Ovary (tissue), 9 donors: ENCODE measurements around the gene ETV6. TPM values are rescaled to one million over a fixed set of nuclear protein-coding genes. Genes with fewer than 3 reads are reported as not detected.

Experiments used
- DNase-seq, 5 donors: peaks; one replicate each; pipeline ENCODE4 v3.0.0-alpha.2; 2019 to 2020
- H3K27ac ChIP-seq, 2 donors: fragments of 200-600 bp; one replicate each; pipeline versions ENCODE4 v1.5.1 to v1.8.0; 2019 to 2022
- H3K27me3 ChIP-seq: fragments of 200-600 bp; one replicate; pipeline ENCODE4 v1.8.0; 2022
- H3K36me3 ChIP-seq: fragments of 200-600 bp; sonication (generic); one replicate; pipeline ENCODE4 v1.5.1; 2019
- H3K4me1 ChIP-seq: one replicate; pipeline ENCODE4 v1.8.1; 2013; ENCODE audit warnings: mild to moderate bottlenecking, moderate library complexity; ENCODE audit not compliant: insufficient read depth
- H3K4me3 ChIP-seq: fragments of 200-600 bp; sonication (generic); one replicate; pipeline ENCODE4 v1.5.1; 2017
- H3K9me3 ChIP-seq, 2 donors: fragments of 200-600 bp in 1 of 2; sonication (generic) in 1 of 2; one replicate each; pipeline versions ENCODE4 v1.5.1 to v1.8.1; 2013 to 2019; ENCODE audit warnings: mild to moderate bottlenecking in 1 of 2, moderate library complexity in 1 of 2
- EP300 ChIP-seq: sonication (generic); formaldehyde crosslinking; IDR thresholded peaks from one replicate; pipeline ENCODE4 v1.6.1; 2017; ENCODE audit warnings: antibody characterized with exemption
- POLR2A ChIP-seq: fragments of 450-650 bp; IDR thresholded peaks from one replicate; pipeline ENCODE4 v1.6.1; 2017; ENCODE audit warnings: antibody characterized with exemption, mild to moderate bottlenecking, moderate library complexity
- WGBS, 3 donors: extraction: QIAGEN DNeasy Blood & Tissue Kit in 1 of 3; methylation state at CpG; one replicate each; pipeline versions ENCODE4 v1.1.5 to v1.1.7; 2013 to 2017; 5-methylcytosine and 5-hydroxymethylcytosine counted together
- intact Hi-C, 4 donors: fragments of 100-400 bp; cut with DNase I; formaldehyde crosslinking; loops; one replicate each; pipeline versions ENCODE4 v1.11.0 to v1.15.1; 2022 to 2023
- polyA plus RNA-seq, 2 donors: library from polyadenylated mRNA; stranded (reverse); fragments of 200-250 nt in 1 of 2; fragments of 350-450 nt in 1 of 2; fragmentation: Illumina TruSeq in 1 of 2; extraction: RNeasy Lipid Tissue Mini Kit (QIAGEN cat#74804) in 1 of 2; gene quantifications; one replicate each; pipeline ENCODE4 v1.2.3, GENCODE V29; 2013 to 2014
- total RNA-seq, 7 donors: library from RNA; depleted of rRNA in 2 of 7; stranded (reverse); fragments of >200 nt in 2 of 7; fragmentation: NEBNext Ultra II Directional in 3 of 7; extraction: Animal tissue kit (Norgen Biotek cat#: 25700) in 3 of 7; gene quantifications; one replicate each; pipeline versions ENCODE4 v1.1.0 to v1.2.4, GENCODE V29; 2016 to 2023
- TF ChIP-seq, protein P1 (sequence below), 3 donors: fragments of 450-650 bp in 2 of 3; fragments of 200-600 bp in 1 of 3; IDR thresholded peaks; one replicate each; pipeline versions ENCODE4 v1.5.1 to v1.8.0; 2016 to 2022; ENCODE audit warnings: antibody characterized with exemption in 3 of 3, mild to moderate bottlenecking in 1 of 3
- donor health status: DM: no; HTN: no; CAD: no; lungs with moderate emphysema.
- donor health status: DM: no; HTN: no; CAD: no.
- donor health status: Bipolar disorder and iron deficiency.
- donor health status: DM: yes; HTN: yes; CAD: no.
- donor health status: DM: no; HTN: no; CAD: no.
- donor health status: DM: yes; HTN: yes; CAD: no.

ETV6 gene
- total and polyA plus RNA-seq, 9 donors = 4.4 to 34.6 (median 18.3) TPM

DNA sequence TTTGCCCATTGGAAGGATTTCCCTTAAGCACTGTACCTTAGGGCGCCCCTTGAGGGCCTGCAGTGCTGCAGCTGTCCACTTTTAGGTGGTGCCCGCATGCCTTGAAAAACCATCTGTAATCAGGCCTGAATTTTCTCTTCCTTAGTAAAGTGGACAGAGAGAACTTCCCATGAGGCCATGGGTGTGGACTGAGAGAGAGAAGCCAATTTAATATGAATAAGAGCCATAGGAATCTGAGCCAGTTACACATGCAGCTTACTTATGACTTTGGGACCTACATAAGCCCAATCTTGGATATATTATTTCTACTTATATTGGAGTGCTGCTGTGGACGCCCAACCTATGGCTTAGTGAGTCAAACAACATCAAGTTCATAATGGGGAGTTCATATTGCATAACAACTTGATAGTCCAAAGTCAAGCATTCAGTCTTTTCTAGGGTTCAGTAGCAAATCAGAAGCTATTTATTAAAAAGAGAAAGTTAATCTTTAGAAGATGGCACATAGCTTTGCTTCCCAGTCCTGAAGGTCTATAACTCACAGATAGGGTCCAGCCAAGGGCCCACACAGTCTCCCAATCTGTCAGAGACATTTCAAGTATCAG lies 11.1 kb upstream of the ETV6 start:
- 93 to 96% (median 95%) methylated on average over 3 of the region's 3 CpGs for WGBS, 3 donors
- intact Hi-C loops = no loop called here
- H3K27me3 ChIP-seq = no peaks in the 10 kb centered on the region
- H3K4me1 ChIP-seq = no peaks in the 10 kb centered on the region
- H3K36me3 ChIP-seq = no peaks in the 10 kb centered on the region
- no peak overlapping the region for H3K27ac ChIP-seq
- TF ChIP-seq, protein P1, sequence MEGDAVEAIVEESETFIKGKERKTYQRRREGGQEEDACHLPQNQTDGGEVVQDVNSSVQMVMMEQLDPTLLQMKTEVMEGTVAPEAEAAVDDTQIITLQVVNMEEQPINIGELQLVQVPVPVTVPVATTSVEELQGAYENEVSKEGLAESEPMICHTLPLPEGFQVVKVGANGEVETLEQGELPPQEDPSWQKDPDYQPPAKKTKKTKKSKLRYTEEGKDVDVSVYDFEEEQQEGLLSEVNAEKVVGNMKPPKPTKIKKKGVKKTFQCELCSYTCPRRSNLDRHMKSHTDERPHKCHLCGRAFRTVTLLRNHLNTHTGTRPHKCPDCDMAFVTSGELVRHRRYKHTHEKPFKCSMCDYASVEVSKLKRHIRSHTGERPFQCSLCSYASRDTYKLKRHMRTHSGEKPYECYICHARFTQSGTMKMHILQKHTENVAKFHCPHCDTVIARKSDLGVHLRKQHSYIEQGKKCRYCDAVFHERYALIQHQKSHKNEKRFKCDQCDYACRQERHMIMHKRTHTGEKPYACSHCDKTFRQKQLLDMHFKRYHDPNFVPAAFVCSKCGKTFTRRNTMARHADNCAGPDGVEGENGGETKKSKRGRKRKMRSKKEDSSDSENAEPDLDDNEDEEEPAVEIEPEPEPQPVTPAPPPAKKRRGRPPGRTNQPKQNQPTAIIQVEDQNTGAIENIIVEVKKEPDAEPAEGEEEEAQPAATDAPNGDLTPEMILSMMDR (IDR thresholded peaks at IDR 0.05) = no peak
- TF ChIP-seq POLR2A (no peak), EP300 (no peak)
- no peak for DNase-seq
- no peaks in the 10 kb centered on the region for H3K9me3 ChIP-seq
- H3K4me3 ChIP-seq = no peak overlapping the region

DNA sequence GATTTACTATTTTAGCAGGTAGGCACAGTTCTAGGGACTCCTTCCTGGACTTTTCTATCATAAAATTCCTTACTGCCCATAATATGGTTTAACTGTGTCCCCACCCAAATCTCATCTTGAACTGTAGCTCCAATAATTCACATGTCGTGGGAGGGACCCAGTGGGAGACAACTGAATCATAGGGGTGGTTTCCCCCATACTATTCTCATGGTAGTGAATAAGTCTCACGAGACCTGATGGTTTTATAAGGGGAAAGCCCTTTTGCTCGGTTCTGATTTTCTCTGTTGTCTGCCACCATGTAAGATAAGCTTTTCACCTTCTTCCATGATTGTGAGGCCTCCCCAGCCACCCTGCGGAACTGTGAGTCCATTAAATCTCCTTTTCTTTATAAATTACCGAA lies 10.0 kb upstream of the ETV6 start:
- Histone ChIP-seq H3K36me3 (no peaks in the 10 kb centered on the region), H3K27me3 (no peaks in the 10 kb centered on the region), H3K27ac (no peak overlapping the region), H3K4me3 (no peak overlapping the region), H3K4me1 (no peaks in the 10 kb centered on the region), H3K9me3 (no peaks in the 10 kb centered on the region)
- no peak for TF ChIP-seq POLR2A
- TF ChIP-seq, protein P1 (IDR thresholded peaks at IDR 0.05) = no peak
- no peak for DNase-seq
- intact Hi-C loops = no loop called here
- WGBS, 3 donors = 93 to 94% (median 94%) methylated on average over 5 of the region's 5 CpGs

DNA sequence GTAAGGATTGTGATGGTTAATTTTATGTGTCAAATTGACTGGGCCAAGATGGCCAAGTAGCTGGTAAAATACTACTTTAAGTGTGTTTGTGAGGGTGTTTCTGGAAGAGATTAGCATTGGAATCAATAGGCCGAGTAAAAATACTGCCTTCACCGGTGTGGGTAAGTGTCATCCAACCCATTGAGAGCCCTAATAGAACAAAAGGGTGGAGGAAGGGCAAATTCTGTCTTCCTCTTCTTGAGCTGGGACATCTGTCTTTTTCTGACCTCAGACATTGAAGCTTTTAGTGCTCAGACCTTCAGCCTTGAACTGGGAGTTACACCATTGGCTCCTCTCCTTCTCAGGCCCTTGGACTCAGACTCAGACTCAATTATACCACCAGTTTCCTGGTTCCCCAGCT lies 8.0 kb upstream of the ETV6 start:
- intact Hi-C loops = no loop called here
- TF ChIP-seq, protein P1 (IDR thresholded peaks at IDR 0.05) = no peak
- TF ChIP-seq EP300 (no peak), POLR2A (no peak)
- Histone ChIP-seq H3K9me3 (no peaks in the 10 kb centered on the region), H3K4me3 (no peak overlapping the region), H3K36me3 (no peaks in the 10 kb centered on the region), H3K27ac (no peak overlapping the region), H3K27me3 (no peaks in the 10 kb centered on the region), H3K4me1 (no peaks in the 10 kb centered on the region)
- WGBS, 3 donors = 63 to 69% (median 64%) methylated on average over 2 of the region's 2 CpGs
- no peak for DNase-seq

DNA sequence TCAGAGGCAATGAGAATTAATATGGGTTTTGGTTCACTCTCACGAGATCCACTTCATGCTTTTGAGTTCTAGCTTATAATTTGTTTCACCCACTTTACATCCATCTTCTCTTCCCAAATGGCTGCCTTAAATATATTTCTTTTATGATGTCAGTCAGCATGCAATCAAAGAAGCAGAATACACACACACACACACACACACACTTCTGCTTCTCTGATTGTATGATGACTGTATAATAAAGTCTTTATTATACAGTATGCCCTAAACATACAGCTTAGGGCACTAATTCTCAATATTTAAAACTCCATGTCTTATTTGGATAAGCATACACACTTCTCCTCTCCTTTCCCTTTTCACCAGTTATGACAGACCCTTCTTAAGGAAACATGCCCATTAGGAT lies 6.7 kb upstream of the ETV6 start:
- WGBS, 3 donors = 83 to 94% (median 90%) methylated on average over 1 of the region's 1 CpG

More for the DNA sequence above, 6.7 kb upstream of the ETV6 start:
- H3K4me1 ChIP-seq = no peaks in the 10 kb centered on the region
- intact Hi-C loops = no loop called here
- TF ChIP-seq, protein P1 (IDR thresholded peaks at IDR 0.05) = no peak
- no peak for TF ChIP-seq POLR2A
- TF ChIP-seq EP300 = no peak
- no peaks in the 10 kb centered on the region for H3K27me3 ChIP-seq
- no peak overlapping the region for H3K4me3 ChIP-seq
- no peak overlapping the region for H3K27ac ChIP-seq
- no peaks in the 10 kb centered on the region for H3K9me3 ChIP-seq
- no peaks in the 10 kb centered on the region for H3K36me3 ChIP-seq
- no peak for DNase-seq
